K562 (cell line): ENCODE measurements around the gene ZCCHC8. TPM values are rescaled to one million over a fixed set of nuclear protein-coding genes. Genes with fewer than 3 reads are reported as not detected.
A peak's percentile ranks its signal among the peaks of the same experiment; 100 is the strongest.

Experiments
- CBFB ChIP-seq: sonication (generic); formaldehyde crosslinking; IDR thresholded peaks from 2 replicates; pipeline ENCODE4 v1.4.0; 2020; ENCODE audit warnings: mild to moderate bottlenecking, missing genetic modification reagents
- CBX2 ChIP-seq: fragments of 200-600 bp; sonication (generic); IDR thresholded peaks from one replicate; pipeline ENCODE4 v1.6.1; 2012; ENCODE audit warnings: mild to moderate bottlenecking, low read length, inconsistent platforms; ENCODE audit not compliant: insufficient read depth, poor library complexity, severe bottlenecking
- FOXP1 ChIP-seq: sonication (generic); formaldehyde crosslinking; IDR thresholded peaks from 2 replicates; pipeline ENCODE4 v1.8.0; 2022; ENCODE audit warnings: mild to moderate bottlenecking, missing genetic modification reagents
- JUND ChIP-seq, 2 experiments: IDR thresholded peaks; 2 replicates in 1 of 2; 3 replicates in 1 of 2; pipeline ENCODE4 v1.6.1; 2011; ENCODE audit warnings: borderline replicate concordance in 2 of 2, low read depth in 2 of 2, low read length in 2 of 2, improper control_type of control experiment in 1 of 2, missing biosample characterization in 1 of 2, missing genetic modification characterization in 1 of 2, missing genetic modification reagents in 1 of 2
- MIER1 ChIP-seq: fragments of 450-650 bp; IDR thresholded peaks from 2 replicates; pipeline ENCODE4 v1.6.1; 2016; ENCODE audit warnings: antibody characterized with exemption, mild to moderate bottlenecking, low read depth
- MLLT1 ChIP-seq, 2 experiments: fragments of 450-650 bp; IDR thresholded peaks; 2 replicates each; pipeline ENCODE4 v1.6.1; 2016
- NFE2L1 ChIP-seq: fragments of 450-650 bp; IDR thresholded peaks from 2 replicates; pipeline ENCODE4 v1.6.1; 2016; ENCODE audit warnings: missing genetic modification characterization, low read depth, mild to moderate bottlenecking, missing compliant biosample characterization, moderate library complexity, borderline replicate concordance
- NFIC ChIP-seq: fragments of 450-650 bp; IDR thresholded peaks from 2 replicates; pipeline ENCODE4 v1.6.1; 2017; ENCODE audit warnings: mild to moderate bottlenecking, inconsistent platforms
- PHF20 ChIP-seq: fragments of 450-650 bp; IDR thresholded peaks from 2 replicates; pipeline ENCODE4 v1.6.1; 2018; ENCODE audit not compliant: partially characterized antibody
- POLR2H ChIP-seq: IDR thresholded peaks from 2 replicates; pipeline ENCODE4 v1.6.1; 2016; ENCODE audit warnings: missing genetic modification characterization, low read depth, mild to moderate bottlenecking, control low read depth, missing compliant biosample characterization, moderate library complexity
- SAP30 ChIP-seq: fragments of 200-600 bp; sonication (generic); IDR thresholded peaks from 2 replicates; pipeline ENCODE4 v1.6.1; 2012; ENCODE audit warnings: borderline replicate concordance, low read depth, mild to moderate bottlenecking, moderate library complexity, low read length, control low read depth, inconsistent platforms; ENCODE audit not compliant: insufficient read depth, poor library complexity, severe bottlenecking
- SIRT6 ChIP-seq: IDR thresholded peaks from one replicate; pipeline ENCODE4 v1.6.1; 2012; ENCODE audit warnings: low read depth, mild to moderate bottlenecking, control low read depth, inconsistent platforms, low read length, moderate library complexity
- SMAD4 ChIP-seq: fragments of 250-450 bp; sonication (Bioruptor Pico); conservative IDR thresholded peaks from 2 replicates; pipeline ENCODE4 v1.8.0; 2021; ENCODE audit warnings: inconsistent platforms, mild to moderate bottlenecking, moderate library complexity
- SMC3 ChIP-seq: conservative IDR thresholded peaks from 2 replicates; pipeline ENCODE4 v1.6.1; 2011; ENCODE audit warnings: low read depth, low read length, improper control_type of control experiment; ENCODE audit not compliant: insufficient read depth
- SUPT5H ChIP-seq: fragments of 450-650 bp; IDR thresholded peaks from 2 replicates; pipeline ENCODE4 v1.6.1; 2016
- TBP ChIP-seq: optimal IDR thresholded peaks from 2 replicates; pipeline ENCODE3; 2011; ENCODE audit warnings: low read depth, low read length, improper control_type of control experiment
- TCFL5 ChIP-seq: fragments of 250-450 bp; sonication (Bioruptor Pico); conservative IDR thresholded peaks from 2 replicates; pipeline ENCODE4 v1.6.1; 2021; ENCODE audit warnings: mild to moderate bottlenecking, moderate library complexity, matching md5 sums
- TRIM24 ChIP-seq, 2 experiments: fragments of 450-650 bp; IDR thresholded peaks; 2 replicates each; pipeline ENCODE4 v1.6.1; 2016
- ZC3H4 ChIP-seq: sonication (generic); formaldehyde crosslinking; IDR thresholded peaks from 2 replicates; pipeline ENCODE4 v1.9.0; 2021; ENCODE audit warnings: missing genetic modification reagents, borderline replicate concordance
- ZNF24 ChIP-seq: fragments of 450-650 bp; IDR thresholded peaks from 2 replicates; pipeline ENCODE4 v1.6.1; 2016
- ZNF507 ChIP-seq: conservative IDR thresholded peaks from 2 replicates; pipeline ENCODE4 v1.6.1; 2017; ENCODE audit warnings: missing genetic modification characterization, missing compliant biosample characterization
- polyA plus RNA-seq, 8 experiments: library from polyadenylated mRNA; depleted of rRNA in 4 of 8; stranded (reverse) in 5 of 8; unstranded in 3 of 8; fragments of >200 nt; fragmentation: Nextera tagmentation in 2 of 8; fragmentation: Illumina TruSeq in 1 of 8; extraction: Ambion mirVana in 2 of 8; extraction: Trizol in 1 of 8; gene quantifications; 2 replicates each; pipeline versions ENCODE4 v1.2.1 to v1.2.3, GENCODE V29; 2011 to 2014; ENCODE audit warnings: inconsistent platforms in 1 of 8, missing spikeins in 1 of 8
- total RNA-seq, 7 experiments: library from RNA; depleted of rRNA in 6 of 7; stranded (reverse); fragments of >200 nt in 6 of 7; fragmentation: Illumina TruSeq in 2 of 7; extraction: Trizol in 2 of 7; gene quantifications; 2 replicates each; pipeline versions ENCODE4 v1.2.1 to v1.2.3, GENCODE V29; 2011 to 2021; ENCODE audit warnings: low replicate concordance in 1 of 7
- TF ChIP-seq, protein P1 (sequence below), 2 experiments: fragments of 450-650 bp; IDR thresholded peaks; 2 replicates each; pipeline ENCODE4 v1.6.1; 2018; ENCODE audit warnings: mild to moderate bottlenecking in 2 of 2, low read depth in 1 of 2; ENCODE audit not compliant: partially characterized antibody in 2 of 2
- TF ChIP-seq, protein P2 (sequence below): sonication (generic); formaldehyde crosslinking; IDR thresholded peaks from 2 replicates; pipeline ENCODE4 v1.8.0; 2022; ENCODE audit warnings: mild to moderate bottlenecking, missing genetic modification reagents

The ZCCHC8 gene
- total and polyA plus RNA-seq, 9 of the 15 experiments (the other 6 are each of a cell fraction or from before 2014, with no cell fraction given), result 14.8 to 50.9 (median 34.1) TPM

GRCh38 chr12:122422730-122423257, 77.9 kb downstream of the ZCCHC8 start (continued):
- TF ChIP-seq SMC3, result no peak
- no peak; the same call in 1 of the 2 replicates for TF ChIP-seq POLR2H (tag)
- TF ChIP-seq NFIC, result no peak
- no peak; the same call in 1 of the 2 replicates for TF ChIP-seq JUND (IDR thresholded peaks at IDR 0.05; ENCODE audit: borderline replicate concordance, low read depth, low read length)
- TF ChIP-seq JUND (tag; IDR thresholded peaks at IDR 0.05; ENCODE audit: borderline replicate concordance, low read depth, low read length), result no peak
- TF ChIP-seq CBX2, result no peak
- no peak for TF ChIP-seq SAP30
- TF ChIP-seq, protein P1, sequence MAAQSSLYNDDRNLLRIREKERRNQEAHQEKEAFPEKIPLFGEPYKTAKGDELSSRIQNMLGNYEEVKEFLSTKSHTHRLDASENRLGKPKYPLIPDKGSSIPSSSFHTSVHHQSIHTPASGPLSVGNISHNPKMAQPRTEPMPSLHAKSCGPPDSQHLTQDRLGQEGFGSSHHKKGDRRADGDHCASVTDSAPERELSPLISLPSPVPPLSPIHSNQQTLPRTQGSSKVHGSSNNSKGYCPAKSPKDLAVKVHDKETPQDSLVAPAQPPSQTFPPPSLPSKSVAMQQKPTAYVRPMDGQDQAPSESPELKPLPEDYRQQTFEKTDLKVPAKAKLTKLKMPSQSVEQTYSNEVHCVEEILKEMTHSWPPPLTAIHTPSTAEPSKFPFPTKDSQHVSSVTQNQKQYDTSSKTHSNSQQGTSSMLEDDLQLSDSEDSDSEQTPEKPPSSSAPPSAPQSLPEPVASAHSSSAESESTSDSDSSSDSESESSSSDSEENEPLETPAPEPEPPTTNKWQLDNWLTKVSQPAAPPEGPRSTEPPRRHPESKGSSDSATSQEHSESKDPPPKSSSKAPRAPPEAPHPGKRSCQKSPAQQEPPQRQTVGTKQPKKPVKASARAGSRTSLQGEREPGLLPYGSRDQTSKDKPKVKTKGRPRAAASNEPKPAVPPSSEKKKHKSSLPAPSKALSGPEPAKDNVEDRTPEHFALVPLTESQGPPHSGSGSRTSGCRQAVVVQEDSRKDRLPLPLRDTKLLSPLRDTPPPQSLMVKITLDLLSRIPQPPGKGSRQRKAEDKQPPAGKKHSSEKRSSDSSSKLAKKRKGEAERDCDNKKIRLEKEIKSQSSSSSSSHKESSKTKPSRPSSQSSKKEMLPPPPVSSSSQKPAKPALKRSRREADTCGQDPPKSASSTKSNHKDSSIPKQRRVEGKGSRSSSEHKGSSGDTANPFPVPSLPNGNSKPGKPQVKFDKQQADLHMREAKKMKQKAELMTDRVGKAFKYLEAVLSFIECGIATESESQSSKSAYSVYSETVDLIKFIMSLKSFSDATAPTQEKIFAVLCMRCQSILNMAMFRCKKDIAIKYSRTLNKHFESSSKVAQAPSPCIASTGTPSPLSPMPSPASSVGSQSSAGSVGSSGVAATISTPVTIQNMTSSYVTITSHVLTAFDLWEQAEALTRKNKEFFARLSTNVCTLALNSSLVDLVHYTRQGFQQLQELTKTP (IDR thresholded peaks at IDR 0.05; ENCODE audit: low read depth in 1 of 2, partially characterized antibody in 2 of 2), result no peak
- peak in 1 of 2 experiments; percentile 39; a peak in 1 of 4 replicates for TF ChIP-seq TRIM24 (IDR thresholded peaks at IDR 0.05)
- no peak for TF ChIP-seq SUPT5H
- TF ChIP-seq TCFL5 (CRISPR knock-in tag), result no peak
- TF ChIP-seq ZC3H4 (CRISPR knock-in tag), result no peak
- peak; percentile 29 for TF ChIP-seq TBP
- TF ChIP-seq NFE2L1 (tag), result peak; percentile 20; the same call in 1 of the 2 replicates
- no peak for TF ChIP-seq MLLT1 (IDR thresholded peaks at IDR 0.05)
- TF ChIP-seq ZNF507 (tag), result no peak
- no peak for TF ChIP-seq PHF20
- TF ChIP-seq FOXP1 (CRISPR knock-in tag), result no peak
- TF ChIP-seq, protein P2, sequence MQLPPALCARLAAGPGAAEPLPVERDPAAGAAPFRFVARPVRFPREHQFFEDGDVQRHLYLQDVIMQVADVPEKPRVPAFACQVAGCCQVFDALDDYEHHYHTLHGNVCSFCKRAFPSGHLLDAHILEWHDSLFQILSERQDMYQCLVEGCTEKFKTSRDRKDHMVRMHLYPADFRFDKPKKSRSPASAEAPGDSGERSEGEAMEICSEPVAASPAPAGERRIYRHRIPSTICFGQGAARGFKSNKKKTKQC (CRISPR knock-in tag), result no peak
- no peak for TF ChIP-seq MIER1
- no peak for TF ChIP-seq CBFB (CRISPR knock-in tag)
- peak; percentile 47; the same call in 1 of the 2 replicates for TF ChIP-seq ZNF24
- TF ChIP-seq SMAD4 (CRISPR knock-in tag), result no peak
- TF ChIP-seq SIRT6, result no peak
